SK-N-SH treated with all-trans-retinoic acid at 6 μM for 48 hours (cell line): ENCODE results near the gene SSTR1.

Source experiments
- ATAC-seq: fragments of 200-7000 bp; cut with Tn5 transposase; 3 replicates; pipeline ENCODE4 v1.9.1; 2020; ENCODE audit warnings: mild to moderate bottlenecking, moderate library complexity
- ARNTL ChIP-seq: fragments of 450-650 bp; formaldehyde crosslinking; IDR thresholded peaks from 2 replicates; pipeline ENCODE4 v1.5.0; 2020; ENCODE audit warnings: low read depth, mild to moderate bottlenecking, moderate library complexity, borderline replicate concordance
- BACH2 ChIP-seq: fragments of 250-450 bp; sonication (Bioruptor Pico); IDR thresholded peaks from 2 replicates; pipeline ENCODE4 v1.9.0; 2021; ENCODE audit warnings: mild to moderate bottlenecking, borderline replicate concordance
- CREB5 ChIP-seq: fragments of 250-450 bp; sonication (Bioruptor Pico); IDR thresholded peaks from 2 replicates; pipeline ENCODE4 v1.5.1; 2020; ENCODE audit warnings: low read depth, mild to moderate bottlenecking, moderate library complexity
- CSDC2 ChIP-seq: fragments of 250-450 bp; sonication (Bioruptor Pico); IDR thresholded peaks from 2 replicates; pipeline ENCODE4 v1.5.0; 2020; ENCODE audit warnings: mild to moderate bottlenecking, moderate library complexity
- CSRNP3 ChIP-seq: fragments of 250-450 bp; sonication (Bioruptor Pico); IDR thresholded peaks from 2 replicates; pipeline ENCODE4 v1.5.1; 2021; ENCODE audit warnings: mild to moderate bottlenecking, moderate library complexity
- GLIS3 ChIP-seq: fragments of 250-450 bp; sonication (Bioruptor Pico); IDR thresholded peaks from 2 replicates; pipeline ENCODE4 v1.5.0; 2020; ENCODE audit warnings: mild to moderate bottlenecking, moderate library complexity
- ISL1 ChIP-seq: fragments of 250-450 bp; sonication (Bioruptor Pico); IDR thresholded peaks from 2 replicates; pipeline ENCODE4 v2.1.2; 2022; ENCODE audit warnings: mild to moderate bottlenecking, moderate library complexity
- PATZ1 ChIP-seq: fragments of 250-450 bp; sonication (Bioruptor Pico); IDR thresholded peaks from 2 replicates; pipeline ENCODE4 v1.8.0; 2020; ENCODE audit warnings: mild to moderate bottlenecking, moderate library complexity, borderline replicate concordance
- POU6F1 ChIP-seq: fragments of 250-450 bp; sonication (Bioruptor Pico); IDR thresholded peaks from 2 replicates; pipeline ENCODE4 v1.8.0; 2021; ENCODE audit warnings: low read depth, mild to moderate bottlenecking, moderate library complexity, borderline replicate concordance
- PPARA ChIP-seq: fragments of 250-450 bp; sonication (Bioruptor Pico); IDR thresholded peaks from 2 replicates; pipeline ENCODE4 v1.5.0; 2020; ENCODE audit warnings: mild to moderate bottlenecking, borderline replicate concordance
- RARB ChIP-seq: fragments of 250-450 bp; sonication (Bioruptor Pico); IDR thresholded peaks from 2 replicates; pipeline ENCODE4 v1.8.0; 2021; ENCODE audit warnings: mild to moderate bottlenecking, moderate library complexity
- SNAI2 ChIP-seq: fragments of 250-450 bp; sonication (Bioruptor Pico); IDR thresholded peaks from 2 replicates; pipeline ENCODE4 v1.5.0; 2020; ENCODE audit warnings: mild to moderate bottlenecking, moderate library complexity
- TCF4 ChIP-seq: fragments of 250-450 bp; sonication (Bioruptor Pico); IDR thresholded peaks from 2 replicates; pipeline ENCODE4 v1.8.0; 2021; ENCODE audit warnings: mild to moderate bottlenecking, moderate library complexity, borderline replicate concordance
- TOX ChIP-seq: fragments of 250-450 bp; sonication (Bioruptor Pico); IDR thresholded peaks from 2 replicates; pipeline ENCODE4 v1.8.0; 2021; ENCODE audit warnings: mild to moderate bottlenecking, moderate library complexity, borderline replicate concordance
- TSHZ2 ChIP-seq: fragments of 250-450 bp; sonication (Bioruptor Pico); IDR thresholded peaks from 2 replicates; pipeline ENCODE4 v1.5.0; 2020; ENCODE audit warnings: mild to moderate bottlenecking, moderate library complexity
- ZFP3 ChIP-seq: fragments of 250-450 bp; sonication (Bioruptor Pico); IDR thresholded peaks from 2 replicates; pipeline ENCODE4 v1.5.0; 2020; ENCODE audit warnings: mild to moderate bottlenecking, moderate library complexity
- ZFP30 ChIP-seq: fragments of 450-650 bp; formaldehyde crosslinking; IDR thresholded peaks from 2 replicates; pipeline ENCODE4 v1.5.0; 2022; ENCODE audit warnings: mild to moderate bottlenecking, moderate library complexity
- ZNF565 ChIP-seq: fragments of 450-650 bp; formaldehyde crosslinking; conservative IDR thresholded peaks from 2 replicates; pipeline ENCODE4 v1.5.0; 2020; ENCODE audit warnings: low read depth, mild to moderate bottlenecking, moderate library complexity
- ZNF8 ChIP-seq: fragments of 450-650 bp; formaldehyde crosslinking; IDR thresholded peaks from 2 replicates; pipeline ENCODE4 v1.5.0; 2020; ENCODE audit warnings: mild to moderate bottlenecking, moderate library complexity

SSTR1 gene

GRCh38 chr14:38248321-38249028, 40.8 kb downstream of the SSTR1 start:
- peak; percentile 42; the same call in 1 of the 3 replicates for ATAC-seq
- no peak for TF ChIP-seq ARNTL (CRISPR knock-in tag)
- TF ChIP-seq, all 23 proteins: peak for 0

- TF ChIP-seq ZNF8 (CRISPR knock-in tag) = no peak
- TF ChIP-seq CSRNP3 = no peak
- no peak for TF ChIP-seq PATZ1 (CRISPR knock-in tag)
- no peak for TF ChIP-seq PPARA (CRISPR knock-in tag)
- TF ChIP-seq CSDC2 = no peak
- TF ChIP-seq TCF4 (CRISPR knock-in tag) = no peak
- no peak for TF ChIP-seq ZFP30 (CRISPR knock-in tag)
- no peak for TF ChIP-seq ISL1 (CRISPR knock-in tag)
- no peak for TF ChIP-seq ZNF565 (CRISPR knock-in tag)
- no peak for ATAC-seq
These were observed 42.6 kb downstream of the SSTR1 start for GRCh38 chr14:38250331-38250730.

GRCh38 chr14:38252066-38252710, 44.5 kb downstream of the SSTR1 start:
- TF ChIP-seq POU6F1 (CRISPR knock-in tag) (no peak), TSHZ2 (CRISPR knock-in tag) (no peak), ISL1 (CRISPR knock-in tag) (no peak), ZFP30 (CRISPR knock-in tag) (no peak), PATZ1 (CRISPR knock-in tag) (no peak), GLIS3 (CRISPR knock-in tag) (no peak), CREB5 (CRISPR knock-in tag) (no peak)
- TF ChIP-seq, all 23 proteins: peak for 0
- ATAC-seq = no peak

- no peak for ATAC-seq
- TF ChIP-seq RARB (CRISPR knock-in tag) = no peak
- no peak for TF ChIP-seq TOX (CRISPR knock-in tag)
- TF ChIP-seq CSRNP3 = no peak
- no peak for TF ChIP-seq ZNF565 (CRISPR knock-in tag)
- TF ChIP-seq PATZ1 (CRISPR knock-in tag) = no peak
- no peak for TF ChIP-seq BACH2 (CRISPR knock-in tag)
- TF ChIP-seq ARNTL (CRISPR knock-in tag) = no peak
- TF ChIP-seq ISL1 (CRISPR knock-in tag) = no peak
- TF ChIP-seq SNAI2 (CRISPR knock-in tag) = no peak
- TF ChIP-seq ZNF8 (CRISPR knock-in tag) = no peak
- no peak for TF ChIP-seq ZFP30 (CRISPR knock-in tag)
- TF ChIP-seq ZFP3 (CRISPR knock-in tag) = no peak
These were observed 46.0 kb downstream of the SSTR1 start for GRCh38 chr14:38253676-38254075.
